ENCODE results near the gene COL5A1. TPM values are rescaled to one million over a fixed set of nuclear protein-coding genes. Genes with fewer than 3 reads are reported as not detected.

COL5A1 gene
- total RNA-seq, 5 donors from 2014 or later (not counting 1 experiment from before 2014, with no cell fraction given): 0.18 to 2.3 (median 1.7) TPM

DNA sequence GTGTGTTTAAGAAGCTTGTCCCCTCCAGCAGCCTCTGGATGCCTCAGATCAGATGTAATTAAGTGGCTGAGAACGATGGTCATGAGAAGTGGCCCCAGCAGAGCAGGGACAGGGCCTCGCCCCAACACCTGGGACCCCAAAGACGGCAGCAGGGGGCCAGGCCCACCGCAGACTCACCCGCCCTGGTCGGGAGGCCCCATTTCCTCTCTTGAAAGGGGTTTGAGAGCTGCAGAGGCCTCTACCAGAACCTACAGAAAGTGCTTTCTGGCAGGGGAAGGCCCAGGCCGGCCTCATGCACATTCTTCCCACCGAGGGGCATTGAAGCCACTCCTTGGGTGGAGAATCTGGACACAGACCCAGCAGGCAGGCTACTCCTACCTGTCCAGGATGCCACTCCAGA is 153.8 kb downstream of the COL5A1 start:
- Mint-ChIP-seq H3K9me3 (no peaks in the 10 kb centered on the region), H3K4me3 (no peak overlapping the region), H3K4me1 (peaks cover 0 to 6% (median 0%) of the 10 kb centered on the region in 3 donors), H3K27ac (no peak overlapping the region), H3K27me3 (peaks cover 0 to 7% of the 10 kb centered on the region in 2 donors), H3K36me3 (no peaks in the 10 kb centered on the region)
- CTCF ChIA-PET: no interaction called here
- POLR2A ChIA-PET: no interaction called here
- Histone ChIP-seq H3K27me3 (replicated peaks in 1 of 2; ENCODE audit: control insufficient read depth in 2 of 2, extremely low read depth in 1 of 2, insufficient read depth in 2 of 2, low read length in 1 of 2) (peaks cover 0 to 19% of the 10 kb centered on the region in 2 experiments), H3K4me3 (ENCODE audit: control insufficient read depth in 1 of 2, extremely low read depth in 1 of 2, low read length in 1 of 2) (no peak overlapping the region), H3K9me3 (no peaks in the 10 kb centered on the region), H3K27ac (ENCODE audit: low read length) (no peak overlapping the region), H3K36me3 (ENCODE audit: control insufficient read depth in 2 of 2, extremely low read depth in 1 of 2, insufficient read depth in 1 of 2, low read length in 1 of 2) (no peaks in the 10 kb centered on the region), H3K4me1 (ENCODE audit: control insufficient read depth in 1 of 2, extremely low read depth in 1 of 2, insufficient read depth in 2 of 2, low read length in 2 of 2) (no peaks in the 10 kb centered on the region)
- DNase-seq: no peak
- 12% methylated on average over 8 of the region's 8 CpGs for WGBS (ENCODE audit: insufficient coverage)
- ATAC-seq (replicated peaks in 1 of 4): no peak

GRCh38 chr9:134796882-134797281 is 155.3 kb downstream of the COL5A1 start:
- H3K27me3 Mint-ChIP-seq: peaks cover 0 to 7% of the 10 kb centered on the region in 2 donors
- no peaks in the 10 kb centered on the region for H3K36me3 Mint-ChIP-seq
- peaks cover 0 to 6% (median 0%) of the 10 kb centered on the region in 3 donors for H3K4me1 Mint-ChIP-seq
- DNase-seq (no peak), ATAC-seq (replicated peaks in 1 of 4) (no peak)
- Histone ChIP-seq H3K4me3 (ENCODE audit: control insufficient read depth in 1 of 2, extremely low read depth in 1 of 2, low read length in 1 of 2) (no peak overlapping the region), H3K36me3 (ENCODE audit: control insufficient read depth in 2 of 2, extremely low read depth in 1 of 2, insufficient read depth in 1 of 2, low read length in 1 of 2) (no peaks in the 10 kb centered on the region), H3K27ac (ENCODE audit: low read length) (no peak overlapping the region), H3K4me1 (ENCODE audit: control insufficient read depth in 1 of 2, extremely low read depth in 1 of 2, insufficient read depth in 2 of 2, low read length in 2 of 2) (no peaks in the 10 kb centered on the region), H3K9me3 (no peaks in the 10 kb centered on the region), H3K27me3 (replicated peaks in 1 of 2; ENCODE audit: control insufficient read depth in 2 of 2, extremely low read depth in 1 of 2, insufficient read depth in 2 of 2, low read length in 1 of 2) (peaks cover 0 to 19% of the 10 kb centered on the region in 2 experiments)
- H3K9me3 Mint-ChIP-seq: no peaks in the 10 kb centered on the region
- no peak overlapping the region for H3K27ac Mint-ChIP-seq
- WGBS (ENCODE audit: insufficient coverage): 86% methylated on average over 7 of the region's 10 CpGs
- ChIA-PET POLR2A (no interaction called here), CTCF (no interaction called here)
- H3K4me3 Mint-ChIP-seq: no peak overlapping the region

GRCh38 chr9:134800791-134801339 is 159.3 kb downstream of the COL5A1 start:
- WGBS (ENCODE audit: insufficient coverage): 88% methylated on average over 23 of the region's 25 CpGs
- H3K27ac Mint-ChIP-seq: no peak overlapping the region
- DNase-seq (no peak), ATAC-seq (replicated peaks in 1 of 4) (no peak)
- H3K36me3 Mint-ChIP-seq: no peaks in the 10 kb centered on the region
- H3K27me3 ChIP-seq (replicated peaks in 1 of 2; ENCODE audit: control insufficient read depth in 2 of 2, extremely low read depth in 1 of 2, insufficient read depth in 2 of 2, low read length in 1 of 2): peaks cover 0 to 13% of the 10 kb centered on the region in 2 experiments
- no peaks in the 10 kb centered on the region for H3K9me3 ChIP-seq
- ChIA-PET POLR2A (no interaction called here), CTCF (no interaction called here)
- no peaks in the 10 kb centered on the region for H3K4me1 Mint-ChIP-seq
- no peak overlapping the region for H3K4me3 ChIP-seq (ENCODE audit: control insufficient read depth in 1 of 2, extremely low read depth in 1 of 2, low read length in 1 of 2)
- peaks cover 0 to 3% of the 10 kb centered on the region in 2 donors for H3K27me3 Mint-ChIP-seq
- no peaks in the 10 kb centered on the region for H3K4me1 ChIP-seq (ENCODE audit: control insufficient read depth in 1 of 2, extremely low read depth in 1 of 2, insufficient read depth in 2 of 2, low read length in 2 of 2)
- no peaks in the 10 kb centered on the region for H3K9me3 Mint-ChIP-seq
- no peaks in the 10 kb centered on the region for H3K36me3 ChIP-seq (ENCODE audit: control insufficient read depth in 2 of 2, extremely low read depth in 1 of 2, insufficient read depth in 1 of 2, low read length in 1 of 2)
- H3K27ac ChIP-seq (ENCODE audit: low read length): no peak overlapping the region
- no peak overlapping the region for H3K4me3 Mint-ChIP-seq

- no peaks in the 10 kb centered on the region for H3K9me3 Mint-ChIP-seq
- CTCF ChIA-PET: no interaction called here
- H3K27me3 ChIP-seq (replicated peaks in 1 of 2; ENCODE audit: control insufficient read depth in 2 of 2, extremely low read depth in 1 of 2, insufficient read depth in 2 of 2, low read length in 1 of 2): no peaks in the 10 kb centered on the region
- H3K27ac ChIP-seq (ENCODE audit: low read length): no peak overlapping the region
- H3K27ac Mint-ChIP-seq: no peak overlapping the region
- H3K36me3 Mint-ChIP-seq: no peaks in the 10 kb centered on the region
- no peaks in the 10 kb centered on the region for H3K4me1 ChIP-seq (ENCODE audit: control insufficient read depth in 1 of 2, extremely low read depth in 1 of 2, insufficient read depth in 2 of 2, low read length in 2 of 2)
- no peak overlapping the region for H3K4me3 Mint-ChIP-seq
- no peak overlapping the region for H3K4me3 ChIP-seq (ENCODE audit: control insufficient read depth in 1 of 2, extremely low read depth in 1 of 2, low read length in 1 of 2)
- no peaks in the 10 kb centered on the region for H3K27me3 Mint-ChIP-seq
- ATAC-seq (replicated peaks in 1 of 4) (no peak), DNase-seq (no peak)
- WGBS (ENCODE audit: insufficient coverage): 80% methylated on average over 14 of the region's 17 CpGs
- H3K9me3 ChIP-seq: no peaks in the 10 kb centered on the region
- H3K36me3 ChIP-seq (ENCODE audit: control insufficient read depth in 2 of 2, extremely low read depth in 1 of 2, insufficient read depth in 1 of 2, low read length in 1 of 2): no peaks in the 10 kb centered on the region
- H3K4me1 Mint-ChIP-seq: no peaks in the 10 kb centered on the region
- POLR2A ChIA-PET: no interaction called here
These were observed 160.7 kb downstream of the COL5A1 start for GRCh38 chr9:134802216-134802795.

DNA sequence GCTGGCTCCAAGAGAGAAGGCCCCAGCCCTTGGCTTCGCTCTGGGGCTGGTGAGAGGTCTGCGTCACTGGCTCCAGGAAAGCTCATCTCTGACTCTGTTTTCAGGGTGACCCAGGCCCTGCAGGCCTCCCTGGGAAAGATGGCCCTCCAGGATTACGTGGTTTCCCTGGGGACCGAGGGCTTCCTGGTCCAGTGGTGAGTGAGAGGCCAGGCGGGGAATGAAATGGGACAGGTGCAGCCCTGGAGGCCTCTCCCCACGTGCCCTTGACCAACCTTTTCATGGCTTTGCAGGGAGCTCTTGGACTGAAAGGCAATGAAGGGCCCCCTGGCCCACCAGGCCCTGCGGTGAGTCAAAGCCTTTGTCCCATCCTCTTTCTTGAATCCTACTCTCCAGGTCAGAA is 163.3 kb downstream of the COL5A1 start:
- CTCF ChIA-PET: no interaction called here
- WGBS (ENCODE audit: insufficient coverage): 82% methylated on average over 5 of the region's 7 CpGs
- ATAC-seq (replicated peaks in 1 of 4): no peak

DNA sequence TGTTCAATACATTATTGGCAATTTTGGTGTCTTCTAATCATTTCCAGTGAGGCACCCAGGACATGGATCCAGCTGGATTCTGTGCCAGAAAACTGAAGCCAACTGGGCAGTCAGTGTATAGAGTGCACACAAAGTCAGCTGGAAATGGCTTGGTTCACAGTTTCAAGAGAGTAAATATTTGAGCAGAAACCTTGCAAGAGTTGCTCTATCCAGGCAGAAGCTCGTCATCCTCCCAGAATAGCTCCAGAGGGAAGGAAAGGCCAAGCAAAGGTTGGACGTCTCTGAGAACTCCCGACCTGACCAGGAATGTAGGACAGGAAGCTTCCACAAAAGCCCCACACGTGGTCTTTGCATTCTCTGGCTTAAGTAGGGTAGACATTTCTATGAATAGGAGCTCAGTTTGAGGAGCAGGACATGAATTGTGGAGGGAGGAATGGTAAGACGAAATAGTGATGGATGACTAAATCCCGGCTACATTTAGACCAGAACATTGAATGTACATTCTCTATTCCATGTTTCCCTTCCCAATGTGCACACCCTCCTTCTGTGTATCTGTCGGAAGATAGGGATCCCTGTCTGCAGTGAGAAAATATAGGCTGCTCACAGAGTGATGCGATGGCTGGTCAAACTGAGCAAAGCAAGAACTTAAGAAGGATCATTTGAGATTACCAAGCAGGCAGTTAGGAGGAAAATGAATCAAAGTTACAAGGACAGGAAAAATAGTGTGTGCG is 166.3 kb downstream of the COL5A1 start:
- no peak for DNase-seq
- no peak overlapping the region for H3K4me3 ChIP-seq (ENCODE audit: control insufficient read depth in 1 of 2, extremely low read depth in 1 of 2, low read length in 1 of 2)
- Mint-ChIP-seq H3K36me3 (no peaks in the 10 kb centered on the region), H3K27me3 (no peaks in the 10 kb centered on the region), H3K9me3 (no peaks in the 10 kb centered on the region), H3K27ac (no peak overlapping the region), H3K4me3 (no peak overlapping the region), H3K4me1 (no peaks in the 10 kb centered on the region)
- POLR2A ChIA-PET: no interaction called here
- no peaks in the 10 kb centered on the region for H3K27me3 ChIP-seq (replicated peaks in 1 of 2; ENCODE audit: control insufficient read depth in 2 of 2, extremely low read depth in 1 of 2, insufficient read depth in 2 of 2, low read length in 1 of 2)
- H3K4me1 ChIP-seq (ENCODE audit: control insufficient read depth in 1 of 2, extremely low read depth in 1 of 2, insufficient read depth in 2 of 2, low read length in 2 of 2): no peaks in the 10 kb centered on the region
- H3K36me3 ChIP-seq (ENCODE audit: control insufficient read depth in 2 of 2, extremely low read depth in 1 of 2, insufficient read depth in 1 of 2, low read length in 1 of 2): no peaks in the 10 kb centered on the region
- H3K9me3 ChIP-seq: no peaks in the 10 kb centered on the region
- 86% methylated on average over 3 of the region's 9 CpGs for WGBS (ENCODE audit: insufficient coverage)
- CTCF ChIA-PET: no interaction called here
- ATAC-seq (replicated peaks in 1 of 4): no peak
- H3K27ac ChIP-seq (ENCODE audit: low read length): no peak overlapping the region

More for the DNA sequence above, 163.3 kb downstream of the COL5A1 start:
- H3K4me1 Mint-ChIP-seq: no peaks in the 10 kb centered on the region
- Histone ChIP-seq H3K27ac (ENCODE audit: low read length) (no peak overlapping the region), H3K36me3 (ENCODE audit: control insufficient read depth in 2 of 2, extremely low read depth in 1 of 2, insufficient read depth in 1 of 2, low read length in 1 of 2) (no peaks in the 10 kb centered on the region), H3K4me3 (ENCODE audit: control insufficient read depth in 1 of 2, extremely low read depth in 1 of 2, low read length in 1 of 2) (no peak overlapping the region), H3K9me3 (no peaks in the 10 kb centered on the region), H3K27me3 (replicated peaks in 1 of 2; ENCODE audit: control insufficient read depth in 2 of 2, extremely low read depth in 1 of 2, insufficient read depth in 2 of 2, low read length in 1 of 2) (no peaks in the 10 kb centered on the region), H3K4me1 (ENCODE audit: control insufficient read depth in 1 of 2, extremely low read depth in 1 of 2, insufficient read depth in 2 of 2, low read length in 2 of 2) (no peaks in the 10 kb centered on the region)
- no peak overlapping the region for H3K4me3 Mint-ChIP-seq
- no peaks in the 10 kb centered on the region for H3K36me3 Mint-ChIP-seq
- H3K27ac Mint-ChIP-seq: no peak overlapping the region
- H3K27me3 Mint-ChIP-seq: no peaks in the 10 kb centered on the region
- H3K9me3 Mint-ChIP-seq: no peaks in the 10 kb centered on the region
- POLR2A ChIA-PET: no interaction called here
- DNase-seq: no peak

Data from T-cell (primary cell).